Stomach (tissue), 9 donors: Measurements from ENCODE around the gene RIMS1. TPM values are rescaled to one million over a fixed set of nuclear protein-coding genes. Genes with fewer than 3 reads are reported as not detected.

Source experiments
- DNase-seq, 2 donors: peaks; one replicate each; pipeline versions ENCODE4 v3.0.0 to v3.0.0-alpha.2; 2013 to 2019
- H3K27ac ChIP-seq, 5 donors: fragments of 200-600 bp in 4 of 5; sonication (generic) in 4 of 5; one replicate each; pipeline ENCODE4 v1.5.1; 2013 to 2019; ENCODE audit warnings: mild to moderate bottlenecking in 1 of 5, moderate library complexity in 1 of 5
- H3K27me3 ChIP-seq, 3 donors: fragments of 200-600 bp; sonication (generic); one replicate each; pipeline ENCODE4 v1.5.1; 2017 to 2019; ENCODE audit warnings: mixed run types in 1 of 3
- H3K36me3 ChIP-seq, 4 donors: fragments of 200-600 bp; sonication (generic); 1 replicate in 3 of 4; 2 replicates in 1 of 4; pipeline ENCODE4 v1.5.1; 2016 to 2019
- H3K4me1 ChIP-seq, 4 donors: fragments of 200-600 bp; sonication (generic); one replicate each; pipeline ENCODE4 v1.5.1; 2016 to 2019
- H3K4me3 ChIP-seq, 4 donors: fragments of 200-600 bp; sonication (generic) in 3 of 4; one replicate each; pipeline ENCODE4 v1.5.1; 2016 to 2019; ENCODE audit warnings: mild to moderate bottlenecking in 1 of 4
- H3K9me3 ChIP-seq, 4 donors: fragments of 200-600 bp; sonication (generic); one replicate each; pipeline ENCODE4 v1.5.1; 2016 to 2019
- EP300 ChIP-seq: sonication (generic); formaldehyde crosslinking; IDR thresholded peaks from one replicate; pipeline ENCODE4 v1.6.1; 2017; ENCODE audit warnings: antibody characterized with exemption
- POLR2A ChIP-seq, 4 donors: fragments of 450-650 bp; IDR thresholded peaks; one replicate each; pipeline ENCODE4 v1.6.1; 2016; ENCODE audit warnings: antibody characterized with exemption in 4 of 4, control low read depth in 2 of 4, mild to moderate bottlenecking in 1 of 4, moderate library complexity in 1 of 4
- POLR2AphosphoS5 ChIP-seq, 3 donors: sonication (generic); formaldehyde crosslinking; IDR thresholded peaks; one replicate each; pipeline ENCODE4 v1.6.1; 2016; ENCODE audit warnings: antibody characterized with exemption in 3 of 3
- WGBS, 5 donors: extraction: QIAGEN DNeasy Blood & Tissue Kit in 3 of 5; methylation state at CpG; one replicate each; pipeline versions ENCODE4 v1.1.5 to v1.1.7; 2013 to 2018; 5-methylcytosine and 5-hydroxymethylcytosine counted together
- intact Hi-C: fragments of 100-400 bp; cut with DNase I; formaldehyde crosslinking; loops from one replicate; pipeline ENCODE4 v1.15.1; 2023; ENCODE audit warnings: low total_unique reads
- polyA plus RNA-seq, 3 donors: library from polyadenylated mRNA; stranded (reverse); fragments of 200-250 nt; gene quantifications; one replicate each; pipeline ENCODE4 v1.2.3, GENCODE V29; 2013
- total RNA-seq, 5 donors: library from RNA; depleted of rRNA; stranded (reverse); fragments of >200 nt; gene quantifications; one replicate each; pipeline versions ENCODE4 v1.1.0 to v1.2.3, GENCODE V29; 2014 to 2016
- TF ChIP-seq, protein P1 (sequence below), 7 experiments: fragments of 450-650 bp in 4 of 7; fragments of 200-600 bp in 3 of 7; sonication (generic) in 3 of 7; IDR thresholded peaks; one replicate each; pipeline ENCODE4 v1.5.1; 2016 to 2019; ENCODE audit warnings: antibody characterized with exemption in 7 of 7, control low read depth in 2 of 7, mild to moderate bottlenecking in 1 of 7
- donor health status: healthy with polysubstance abuse.
- donor health status: Bipolar disorder and iron deficiency.
- donor health status: healthy.

Gene RIMS1
- total and polyA plus RNA-seq, 8 donors, result 0.13 to 45.2 (median 5.1) TPM

DNA sequence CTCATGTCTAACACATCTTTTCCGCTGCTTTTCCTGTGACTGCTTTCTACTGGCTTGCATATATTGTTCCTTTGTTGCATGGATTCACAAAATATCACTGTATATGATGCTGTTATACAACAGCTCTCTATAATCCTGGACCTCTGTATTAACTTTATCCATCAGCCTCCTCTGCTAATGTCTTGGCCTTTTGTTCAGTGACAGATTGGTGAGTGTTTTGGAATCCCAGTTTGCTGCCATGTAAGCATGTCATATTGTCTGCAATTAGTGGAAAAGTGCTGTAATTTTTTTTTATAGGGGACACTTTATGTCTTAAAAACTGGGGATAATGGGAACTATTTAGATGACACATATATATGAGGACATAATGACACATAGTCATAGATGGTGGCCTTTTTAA is 3.0 kb downstream of the RIMS1 start:
- Histone ChIP-seq H3K27me3 (peaks cover 6 to 46% (median 29%) of the 10 kb centered on the region in 3 donors), H3K27ac (no peak overlapping the region), H3K4me1 (peaks cover 7 to 12% (median 10%) of the 10 kb centered on the region in 4 donors), H3K9me3 (no peaks in the 10 kb centered on the region), H3K36me3 (no peaks in the 10 kb centered on the region), H3K4me3 (no peak overlapping the region)
- 90 to 97% (median 90%) methylated on average over 1 of the region's 1 CpG for WGBS, 5 donors
- no peak for TF ChIP-seq POLR2AphosphoS5 (IDR thresholded peaks at IDR 0.05)
- TF ChIP-seq EP300, result no peak
- intact Hi-C loops, result no loop called here
- DNase-seq, result no peak

DNA sequence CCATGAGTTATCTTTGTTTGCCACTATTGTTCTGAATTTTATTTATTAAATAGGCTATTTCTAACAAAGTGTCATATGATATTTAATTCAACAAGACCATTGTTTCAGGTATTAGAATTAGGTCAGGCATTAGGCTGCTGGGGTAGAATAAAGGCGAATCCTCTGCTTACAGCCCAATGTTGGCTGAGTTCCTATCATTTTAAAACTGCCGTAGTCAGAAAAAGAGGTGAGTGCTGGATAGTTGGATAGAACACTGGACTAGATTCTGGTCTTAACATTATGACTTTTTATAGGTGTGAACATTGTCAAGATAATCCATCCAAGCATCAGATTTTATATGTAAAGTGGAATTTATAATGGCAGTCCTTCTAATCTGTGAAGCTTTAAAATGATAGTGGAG is 6.3 kb downstream of the RIMS1 start:
- Histone ChIP-seq H3K9me3 (no peaks in the 10 kb centered on the region), H3K4me3 (no peak overlapping the region), H3K27ac (no peak overlapping the region), H3K27me3 (peaks cover 0 to 18% (median 7%) of the 10 kb centered on the region in 3 donors), H3K36me3 (no peaks in the 10 kb centered on the region), H3K4me1 (no peaks in the 10 kb centered on the region)
- intact Hi-C loops, result no loop called here
- TF ChIP-seq POLR2AphosphoS5 (IDR thresholded peaks at IDR 0.05) (no peak), EP300 (no peak), POLR2A (IDR thresholded peaks at IDR 0.05) (no peak)
- TF ChIP-seq, protein P1, sequence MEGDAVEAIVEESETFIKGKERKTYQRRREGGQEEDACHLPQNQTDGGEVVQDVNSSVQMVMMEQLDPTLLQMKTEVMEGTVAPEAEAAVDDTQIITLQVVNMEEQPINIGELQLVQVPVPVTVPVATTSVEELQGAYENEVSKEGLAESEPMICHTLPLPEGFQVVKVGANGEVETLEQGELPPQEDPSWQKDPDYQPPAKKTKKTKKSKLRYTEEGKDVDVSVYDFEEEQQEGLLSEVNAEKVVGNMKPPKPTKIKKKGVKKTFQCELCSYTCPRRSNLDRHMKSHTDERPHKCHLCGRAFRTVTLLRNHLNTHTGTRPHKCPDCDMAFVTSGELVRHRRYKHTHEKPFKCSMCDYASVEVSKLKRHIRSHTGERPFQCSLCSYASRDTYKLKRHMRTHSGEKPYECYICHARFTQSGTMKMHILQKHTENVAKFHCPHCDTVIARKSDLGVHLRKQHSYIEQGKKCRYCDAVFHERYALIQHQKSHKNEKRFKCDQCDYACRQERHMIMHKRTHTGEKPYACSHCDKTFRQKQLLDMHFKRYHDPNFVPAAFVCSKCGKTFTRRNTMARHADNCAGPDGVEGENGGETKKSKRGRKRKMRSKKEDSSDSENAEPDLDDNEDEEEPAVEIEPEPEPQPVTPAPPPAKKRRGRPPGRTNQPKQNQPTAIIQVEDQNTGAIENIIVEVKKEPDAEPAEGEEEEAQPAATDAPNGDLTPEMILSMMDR (IDR thresholded peaks at IDR 0.05), result no peak
- WGBS, 5 donors, result 69 to 88% (median 84%) methylated on average over 2 of the region's 2 CpGs
- no peak for DNase-seq

DNA sequence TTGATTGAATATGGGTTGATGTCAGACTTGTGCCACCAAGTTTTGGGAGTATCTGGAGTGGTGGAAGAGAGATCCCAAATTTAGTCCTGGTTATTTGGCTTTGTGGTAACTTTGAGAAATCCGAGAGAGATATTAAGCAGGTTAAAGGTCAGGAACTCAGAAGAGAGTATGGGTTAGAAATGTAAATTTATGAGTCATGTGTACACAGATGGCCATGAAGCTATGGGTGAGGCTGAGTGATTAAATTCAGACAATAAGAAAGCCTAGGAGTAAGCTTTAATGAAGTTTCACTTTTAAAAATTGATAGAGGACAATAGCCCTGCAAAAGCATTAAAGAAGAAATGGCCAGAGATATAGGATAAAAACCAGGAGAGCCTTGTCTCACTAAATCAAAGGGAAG is 14.3 kb downstream of the RIMS1 start:
- DNase-seq, result no peak
- Histone ChIP-seq H3K9me3 (no peaks in the 10 kb centered on the region), H3K27ac (no peak overlapping the region), H3K4me3 (no peak overlapping the region), H3K27me3 (no peaks in the 10 kb centered on the region), H3K36me3 (no peaks in the 10 kb centered on the region), H3K4me1 (no peaks in the 10 kb centered on the region)
- WGBS, 5 donors, result 16 to 35% (median 30%) methylated on average over 1 of the region's 1 CpG
- intact Hi-C loops, result no loop called here
- TF ChIP-seq, protein P1 (IDR thresholded peaks at IDR 0.05), result no peak
- TF ChIP-seq EP300 (no peak), POLR2AphosphoS5 (IDR thresholded peaks at IDR 0.05) (no peak), POLR2A (IDR thresholded peaks at IDR 0.05) (no peak)

DNA sequence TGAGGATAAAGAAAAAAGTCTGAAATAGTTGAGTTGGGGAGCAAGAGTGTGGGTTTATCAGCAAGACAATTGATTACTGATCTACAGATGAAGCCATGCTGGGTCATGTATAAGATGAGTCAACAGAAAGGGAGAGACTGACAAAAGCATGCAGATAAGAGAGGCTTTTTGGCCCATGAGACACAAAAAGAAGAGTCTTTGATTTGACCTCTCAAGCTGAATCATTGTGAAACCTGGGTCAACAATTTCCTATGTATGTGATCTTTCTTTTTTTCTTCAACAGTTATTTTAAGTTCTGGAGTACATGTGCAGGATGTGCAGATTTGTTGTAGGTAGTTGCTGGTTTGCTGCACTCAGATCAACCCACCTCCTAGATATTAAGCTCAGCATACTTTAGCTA is 15.9 kb downstream of the RIMS1 start:
- no peak for DNase-seq
- Histone ChIP-seq H3K27ac (no peak overlapping the region), H3K4me3 (no peak overlapping the region), H3K9me3 (no peaks in the 10 kb centered on the region), H3K27me3 (no peaks in the 10 kb centered on the region), H3K4me1 (no peaks in the 10 kb centered on the region), H3K36me3 (no peaks in the 10 kb centered on the region)
- no peak for TF ChIP-seq POLR2A (IDR thresholded peaks at IDR 0.05)
- TF ChIP-seq EP300, result no peak
- TF ChIP-seq, protein P1 (IDR thresholded peaks at IDR 0.05), result no peak
- no peak for TF ChIP-seq POLR2AphosphoS5 (IDR thresholded peaks at IDR 0.05)
- intact Hi-C loops, result no loop called here

DNA sequence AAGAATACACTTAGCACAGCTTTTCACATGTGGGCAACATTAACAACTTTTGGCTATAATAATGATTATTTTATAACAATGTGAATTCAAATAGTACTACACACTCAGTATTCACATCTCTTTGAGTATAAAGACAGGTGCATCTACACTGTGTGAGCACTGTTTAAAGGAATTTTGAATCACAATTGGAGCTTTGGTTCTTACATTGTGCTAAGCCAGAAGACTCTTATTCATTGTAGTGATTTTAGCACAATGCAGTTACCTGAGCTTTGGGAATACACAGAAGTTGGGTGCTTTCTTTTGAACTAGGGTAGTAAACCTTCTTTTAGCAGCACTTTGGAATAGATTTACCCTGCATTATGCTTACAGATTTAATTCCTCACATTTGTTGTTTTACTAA is 20.5 kb downstream of the RIMS1 start:
- Histone ChIP-seq H3K36me3 (no peaks in the 10 kb centered on the region), H3K27ac (no peak overlapping the region), H3K9me3 (no peaks in the 10 kb centered on the region), H3K4me3 (no peak overlapping the region), H3K27me3 (no peaks in the 10 kb centered on the region), H3K4me1 (no peaks in the 10 kb centered on the region)
- DNase-seq, result no peak
- TF ChIP-seq POLR2AphosphoS5 (IDR thresholded peaks at IDR 0.05), result no peak
- intact Hi-C loops, result no loop called here
